Kidney (tissue), 14 donors: Measurements from ENCODE around the gene GXYLT1. TPM values are rescaled to one million over a fixed set of nuclear protein-coding genes. Genes with fewer than 3 reads are reported as not detected.
A peak's percentile ranks its signal among the peaks of the same experiment; 100 is the strongest.

ENCODE experiments used
- DNase-seq, 5 donors: peaks; one replicate each; pipeline ENCODE4 v3.0.0-alpha.2; 2013 to 2020
- FAIRE-seq: peaks from 2 replicates; lab custom pipeline; 2012; peaks lifted over from hg19 to GRCh38; lab: Jason Lieb, UNC
- H3K27ac ChIP-seq, 2 donors: one replicate each; pipeline ENCODE4 v1.7.0; 2013; ENCODE audit warnings: low read depth in 2 of 2, low read length in 2 of 2, inconsistent platforms in 1 of 2
- H3K27me3 ChIP-seq: one replicate; pipeline ENCODE4 v1.7.1; 2013; ENCODE audit warnings: low read length, inconsistent platforms; ENCODE audit not compliant: control insufficient read depth, insufficient read depth
- H3K36me3 ChIP-seq, 3 donors: one replicate each; pipeline versions ENCODE4 v1.7.0 to v1.7.1; 2013; ENCODE audit warnings: low read length in 3 of 3, control low read depth in 1 of 3, inconsistent platforms in 1 of 3; ENCODE audit not compliant: insufficient read depth in 3 of 3, control insufficient read depth in 2 of 3
- H3K4me1 ChIP-seq, 3 donors: one replicate each; pipeline versions ENCODE4 v1.7.0 to v1.7.1; 2013; ENCODE audit warnings: low read length in 3 of 3, inconsistent platforms in 1 of 3, low read depth in 1 of 3; ENCODE audit not compliant: control insufficient read depth in 2 of 3, insufficient read depth in 2 of 3
- H3K4me3 ChIP-seq, 3 donors: one replicate each; pipeline versions ENCODE4 v1.7.0 to v1.8.1; 2013; ENCODE audit warnings: low read length in 3 of 3, control low read depth in 1 of 3, inconsistent platforms in 1 of 3
- H3K9ac ChIP-seq, 3 donors: one replicate each; pipeline versions ENCODE4 v1.7.0 to v1.7.1; 2013; ENCODE audit warnings: low read length in 3 of 3, control low read depth in 1 of 3, inconsistent platforms in 1 of 3
- H3K9me3 ChIP-seq, 3 donors: one replicate each; pipeline versions ENCODE4 v1.7.0 to v1.7.1; 2013; ENCODE audit warnings: low read length in 3 of 3, control low read depth in 1 of 3, inconsistent platforms in 1 of 3; ENCODE audit not compliant: control insufficient read depth in 2 of 3, insufficient read depth in 1 of 3
- CTCF ChIP-seq: IDR thresholded peaks from 3 replicates; pipeline ENCODE4 v1.5.1; 2012; ENCODE audit warnings: mild to moderate bottlenecking, moderate library complexity, borderline replicate concordance; ENCODE audit not compliant: insufficient read depth; ENCODE audit errors: extremely low read depth
- intact Hi-C: fragments of 100-400 bp; cut with DNase I; formaldehyde crosslinking; loops from one replicate; pipeline ENCODE4 v1.11.1; 2022
- polyA plus RNA-seq: library from polyadenylated mRNA; stranded (reverse); fragments of 350-450 nt; fragmentation: Illumina TruSeq; extraction: RNeasy Lipid Tissue Mini Kit (QIAGEN cat#74804); gene quantifications from one replicate; pipeline ENCODE4 v1.2.3, GENCODE V29; 2014; ENCODE audit warnings: low read depth, low replicate concordance; ENCODE audit not compliant: insufficient read depth
- total RNA-seq: library from RNA; stranded (reverse); fragmentation: NEBNext Ultra II Directional; extraction: Animal tissue kit (Norgen Biotek cat#: 25700); gene quantifications from one replicate; pipeline ENCODE4 v1.2.1, GENCODE V29; 2021
- donor health status: control.
- donor health status: control.
- donor health status: control.
- donor health status: control.
- donor health status: control.
- donor health status: DM: yes; HTN: yes; CAD: no.
- donor health status: Normal renal cell carcinoma (clear cell type).

The GXYLT1 gene
- total and polyA plus RNA-seq, 2 donors from 2014 or later, result 3.2 to 13.4 TPM

GRCh38 chr12:42094277-42094676, 50.4 kb downstream of the GXYLT1 start:
- FAIRE-seq, result no peak
- intact Hi-C loops, result no loop called here
- no peak for TF ChIP-seq CTCF

GRCh38 chr12:42091769-42092168, 52.9 kb downstream of the GXYLT1 start:
- intact Hi-C loops, result no loop called here
- TF ChIP-seq CTCF, result no peak

More at GRCh38 chr12:42094277-42094676, 50.4 kb downstream of the GXYLT1 start:
- Histone ChIP-seq H3K9me3 (no peaks in the 10 kb centered on the region), H3K36me3 (peaks cover 0 to 2% (median 0%) of the 10 kb centered on the region in 3 donors), H3K9ac (no peak overlapping the region), H3K27me3 (no peaks in the 10 kb centered on the region), H3K4me3 (no peak overlapping the region), H3K4me1 (no peaks in the 10 kb centered on the region), H3K27ac (no peak overlapping the region)
- DNase-seq, result no peak

DNA sequence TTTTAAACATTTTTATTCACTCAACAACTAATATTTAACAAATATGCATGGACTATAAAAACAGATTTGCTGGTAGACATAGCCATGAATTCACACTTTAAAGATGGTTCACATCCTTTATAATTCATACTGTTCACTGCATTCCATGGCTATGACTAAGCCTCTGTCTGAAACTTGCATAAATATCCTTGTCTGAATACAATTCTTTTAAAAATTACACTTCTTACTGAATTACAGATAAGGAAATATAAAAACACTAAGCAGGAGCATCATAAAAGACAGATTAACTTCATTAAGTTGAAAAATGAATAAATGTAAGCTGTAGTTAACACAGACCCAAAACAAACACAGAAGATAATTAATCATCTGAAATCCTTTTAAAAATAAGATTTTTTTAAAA, 53.8 kb downstream of the GXYLT1 start:
- no peak for TF ChIP-seq CTCF
- Histone ChIP-seq H3K9me3 (no peaks in the 10 kb centered on the region), H3K9ac (no peak overlapping the region), H3K27ac (no peak overlapping the region), H3K4me3 (no peak overlapping the region), H3K36me3 (peaks cover 0 to 2% (median 2%) of the 10 kb centered on the region in 3 donors), H3K4me1 (no peaks in the 10 kb centered on the region), H3K27me3 (no peaks in the 10 kb centered on the region)
- peak in 2 of 5 donors; percentile 29 to 62 for DNase-seq
- FAIRE-seq, result no peak
- intact Hi-C loops, result no loop called here

More at GRCh38 chr12:42091769-42092168, 52.9 kb downstream of the GXYLT1 start:
- Histone ChIP-seq H3K36me3 (peaks cover 0 to 2% (median 2%) of the 10 kb centered on the region in 3 donors), H3K9ac (no peak overlapping the region), H3K4me3 (no peak overlapping the region), H3K27me3 (no peaks in the 10 kb centered on the region), H3K27ac (no peak overlapping the region), H3K4me1 (no peaks in the 10 kb centered on the region), H3K9me3 (no peaks in the 10 kb centered on the region)
- FAIRE-seq (no peak), DNase-seq (no peak)

DNA sequence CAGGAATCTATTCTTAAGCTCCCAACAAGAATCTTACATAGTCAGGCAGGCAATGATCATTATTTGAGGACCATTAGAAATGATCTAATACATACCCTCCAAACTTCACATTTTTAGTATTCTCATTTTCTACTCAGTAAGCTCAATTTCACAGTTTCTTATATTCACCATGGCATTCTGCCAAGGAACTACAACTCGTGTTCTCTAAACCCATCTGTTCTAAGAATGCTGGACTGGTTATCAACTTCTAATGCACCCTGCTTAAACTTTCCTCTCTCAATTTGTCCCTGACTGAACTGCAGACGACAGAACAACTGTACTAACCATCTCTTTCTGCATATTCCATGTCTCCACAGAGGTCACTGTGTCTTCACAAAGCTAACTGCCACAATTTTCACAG, 58.6 kb downstream of the GXYLT1 start:
- Histone ChIP-seq H3K27me3 (no peaks in the 10 kb centered on the region), H3K9me3 (no peaks in the 10 kb centered on the region), H3K36me3 (peaks cover 0 to 2% (median 0%) of the 10 kb centered on the region in 3 donors), H3K4me3 (no peak overlapping the region), H3K4me1 (no peaks in the 10 kb centered on the region), H3K27ac (no peak overlapping the region), H3K9ac (no peak overlapping the region)
- intact Hi-C loops, result no loop called here
- DNase-seq (peak in 1 of 5 donors; percentile 39), FAIRE-seq (no peak)
- TF ChIP-seq CTCF, result no peak
